Islet precursor cell (in vitro differentiated cells): Measurements from ENCODE around the gene HIVEP1.
"Not testable (repeated sequence)": the region's sequence is repeated elsewhere in the genome, so short reads cannot be mapped to it uniquely, and the experiment has no call there.

Source experiments
- DNase-seq: peaks from one replicate; pipeline ENCODE4 v3.0.0-alpha.2; 2018

Gene HIVEP1

DNA sequence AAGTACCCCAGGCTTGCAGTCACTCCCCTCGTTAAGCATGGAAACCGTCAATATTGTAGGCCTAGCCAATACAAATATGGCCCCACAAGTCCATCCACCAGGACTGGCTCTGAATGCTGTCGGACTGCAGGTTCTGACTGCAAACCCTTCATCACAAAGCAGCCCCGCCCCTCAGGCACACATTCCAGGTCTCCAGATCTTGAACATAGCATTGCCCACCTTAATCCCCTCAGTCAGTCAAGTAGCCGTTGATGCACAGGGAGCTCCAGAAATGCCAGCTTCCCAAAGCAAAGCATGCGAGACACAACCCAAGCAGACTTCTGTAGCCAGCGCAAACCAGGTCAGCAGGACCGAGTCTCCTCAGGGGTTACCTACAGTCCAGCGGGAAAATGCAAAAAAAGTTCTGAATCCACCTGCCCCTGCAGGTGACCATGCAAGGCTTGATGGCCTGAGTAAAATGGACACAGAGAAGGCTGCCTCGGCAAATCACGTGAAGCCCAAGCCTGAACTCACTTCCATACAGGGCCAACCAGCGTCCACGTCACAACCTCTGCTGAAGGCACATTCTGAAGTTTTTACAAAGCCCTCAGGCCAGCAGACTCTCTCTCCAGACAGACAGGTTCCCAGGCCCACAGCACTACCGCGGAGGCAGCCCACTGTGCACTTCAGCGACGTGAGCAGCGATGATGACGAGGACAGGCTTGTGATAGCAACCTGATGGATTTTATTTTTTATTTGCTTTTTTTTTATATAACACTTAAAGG is 151.8 kb downstream of the HIVEP1 start:
- DNase-seq = peak; percentile 70

DNA sequence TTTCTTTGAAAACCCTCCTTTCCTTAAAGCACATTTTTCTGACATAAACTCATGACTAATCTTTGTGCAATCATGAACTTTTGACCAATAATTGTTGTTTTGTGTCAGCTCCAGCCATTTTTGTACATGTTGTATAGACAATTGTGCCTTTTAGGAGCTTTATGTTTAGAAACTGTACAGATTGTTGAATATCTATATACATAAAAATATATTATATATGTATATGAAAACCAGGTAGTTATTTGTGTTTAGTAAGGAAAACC is 152.3 kb downstream of the HIVEP1 start:
- no peak for DNase-seq

DNA sequence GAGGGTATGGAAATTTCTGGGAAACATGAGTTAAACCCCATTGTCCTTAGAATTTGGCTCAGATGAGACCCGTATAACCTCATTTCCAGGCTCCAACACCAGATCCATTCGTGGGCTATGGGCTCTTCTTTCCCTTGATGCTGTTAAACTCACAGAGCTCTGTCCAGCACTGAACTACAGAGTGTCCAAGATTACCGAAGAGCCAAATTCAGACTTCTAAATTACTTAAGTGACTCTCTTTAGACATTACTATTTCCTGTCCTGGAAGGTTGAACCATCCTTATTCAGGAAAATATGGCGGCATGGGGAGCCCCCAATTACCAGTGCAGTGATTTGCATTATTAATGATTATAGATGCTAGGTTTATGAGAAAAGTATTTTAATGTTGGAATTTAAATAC is 153.2 kb downstream of the HIVEP1 start:
- DNase-seq = no peak

DNA sequence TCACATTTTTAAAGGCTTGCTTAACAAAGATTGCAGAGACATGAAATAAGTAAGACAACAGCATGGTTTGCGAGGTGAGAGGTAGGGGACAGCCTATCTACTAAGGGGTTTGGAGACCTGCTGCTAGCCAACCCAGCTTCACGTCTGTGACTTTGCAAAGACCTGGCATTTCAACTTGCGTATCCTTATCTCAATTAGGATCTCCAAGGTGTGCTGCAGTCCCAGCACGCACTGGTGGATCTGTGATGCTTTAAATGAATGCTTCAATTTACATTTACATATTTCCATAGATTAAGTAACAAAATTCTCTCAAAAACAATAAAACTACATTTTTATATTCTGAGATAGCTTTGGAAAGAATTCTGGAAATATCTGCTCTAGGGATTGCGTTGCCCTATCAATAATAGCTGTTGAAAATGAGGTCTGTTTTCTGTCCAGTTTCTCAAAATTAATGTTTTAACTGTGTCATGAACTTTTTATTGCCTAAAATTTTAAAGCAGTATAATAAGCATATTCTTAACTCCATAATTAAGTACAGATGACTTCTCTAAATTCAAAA is 153.7 kb downstream of the HIVEP1 start:
- no peak for DNase-seq

DNA sequence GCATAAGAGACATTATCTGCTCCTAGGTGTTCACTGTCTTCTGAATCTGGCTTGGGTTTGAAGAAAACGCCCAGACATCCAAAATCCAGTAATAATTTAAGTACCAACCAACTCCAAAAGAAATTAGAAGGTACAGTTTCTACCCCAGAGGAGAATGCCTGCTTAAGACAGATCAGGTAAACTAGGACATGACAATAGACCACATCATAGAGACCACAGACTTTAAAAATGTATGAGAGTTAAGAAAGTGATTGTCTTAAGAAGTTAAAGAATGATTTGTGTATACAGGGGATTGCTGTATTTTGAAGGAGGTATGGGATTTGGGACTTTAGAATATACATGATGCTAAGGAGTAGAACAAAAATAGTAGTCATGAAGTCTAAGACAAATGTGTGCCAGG is 157.3 kb downstream of the HIVEP1 start:
- DNase-seq = no peak

DNA sequence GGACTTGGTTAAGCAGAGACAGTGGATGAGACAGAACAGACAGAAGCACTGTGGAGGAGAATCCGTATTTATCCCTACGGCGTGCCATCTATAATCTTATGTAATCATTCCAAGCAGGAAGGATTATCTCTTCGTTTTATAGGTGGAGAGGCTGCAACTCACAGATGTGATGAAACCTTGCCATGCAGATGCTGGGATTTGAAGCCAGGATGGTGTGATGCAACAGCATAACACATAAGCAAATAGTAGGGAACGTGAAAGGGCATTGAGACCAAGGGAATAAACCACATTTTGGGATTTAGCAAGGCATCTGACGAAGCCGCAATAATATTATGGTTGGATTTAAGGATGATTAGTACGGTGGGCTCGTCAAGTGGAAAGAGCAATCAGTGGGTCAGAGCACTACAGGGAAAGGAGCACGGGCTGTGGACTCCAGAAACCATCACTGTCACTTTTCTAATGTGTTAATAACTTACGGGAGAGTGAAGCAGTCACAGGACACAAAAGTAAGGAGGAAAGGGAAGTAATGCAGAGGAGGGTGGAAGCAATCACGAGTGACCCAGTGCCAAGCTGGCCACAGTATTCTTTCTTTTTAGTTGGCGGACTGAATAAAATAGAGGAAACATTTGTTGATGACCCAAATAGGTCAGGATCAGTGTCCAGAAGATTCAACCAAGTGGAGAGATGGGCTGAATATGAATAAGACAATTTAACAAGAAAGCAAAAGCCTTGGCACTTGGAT is 158.4 kb downstream of the HIVEP1 start:
- DNase-seq = no peak

DNA sequence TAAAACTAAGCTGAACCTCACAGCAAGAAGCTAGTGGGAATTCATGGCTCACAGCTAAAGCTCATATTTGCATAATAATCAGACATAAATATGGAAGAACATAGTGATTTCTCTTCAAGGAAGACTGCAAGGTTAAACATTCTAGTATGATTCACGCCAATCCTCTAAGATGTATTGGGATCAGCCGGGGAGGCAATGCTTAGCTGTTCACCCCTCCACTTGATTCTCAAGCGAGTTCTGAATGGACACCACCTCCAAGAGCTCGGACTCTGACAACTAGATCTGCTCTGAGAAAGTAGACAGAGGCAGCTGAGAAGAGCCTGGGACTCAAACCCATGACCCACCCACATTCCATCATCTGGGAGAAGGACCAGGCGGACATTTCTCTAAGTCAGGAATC is 159.6 kb downstream of the HIVEP1 start:
- DNase-seq = no peak

DNA sequence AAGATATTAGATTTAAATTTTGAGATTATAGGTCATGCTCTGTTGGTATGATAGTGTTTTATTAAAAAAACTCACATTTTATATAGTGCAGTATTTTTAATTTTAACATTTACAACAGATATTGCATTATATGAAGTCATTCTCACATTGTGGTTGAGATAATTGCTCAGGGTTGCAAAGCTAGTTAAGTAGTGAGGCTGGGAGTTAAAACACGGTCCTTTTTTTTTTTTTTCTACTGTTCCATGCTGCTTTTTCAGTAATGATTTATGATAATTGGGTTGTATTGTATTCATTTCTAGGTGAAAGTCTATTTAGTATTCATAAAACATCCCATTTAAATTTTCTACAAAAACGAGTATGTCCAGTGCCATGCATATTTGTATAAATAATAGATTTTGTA is 160.5 kb downstream of the HIVEP1 start:
- no peak for DNase-seq

DNA sequence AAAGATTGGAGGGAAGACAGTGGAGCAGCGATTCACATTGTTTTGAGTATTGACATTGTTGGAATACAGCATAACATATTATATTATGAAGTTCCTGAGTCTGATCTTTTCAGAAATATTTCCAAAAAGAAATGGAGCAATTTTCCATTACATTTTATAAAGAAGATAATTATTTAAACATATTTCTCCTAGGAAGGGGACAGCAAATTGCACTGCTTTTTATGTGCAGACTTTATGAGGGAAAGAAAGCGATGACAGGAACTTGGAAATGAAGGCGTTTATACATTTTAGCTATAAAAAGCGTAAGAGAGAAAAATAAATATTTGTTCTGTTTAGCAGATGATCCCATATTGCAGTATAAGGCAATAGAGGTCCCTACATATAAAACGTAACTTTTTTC is 161.1 kb downstream of the HIVEP1 start:
- no peak for DNase-seq

DNA sequence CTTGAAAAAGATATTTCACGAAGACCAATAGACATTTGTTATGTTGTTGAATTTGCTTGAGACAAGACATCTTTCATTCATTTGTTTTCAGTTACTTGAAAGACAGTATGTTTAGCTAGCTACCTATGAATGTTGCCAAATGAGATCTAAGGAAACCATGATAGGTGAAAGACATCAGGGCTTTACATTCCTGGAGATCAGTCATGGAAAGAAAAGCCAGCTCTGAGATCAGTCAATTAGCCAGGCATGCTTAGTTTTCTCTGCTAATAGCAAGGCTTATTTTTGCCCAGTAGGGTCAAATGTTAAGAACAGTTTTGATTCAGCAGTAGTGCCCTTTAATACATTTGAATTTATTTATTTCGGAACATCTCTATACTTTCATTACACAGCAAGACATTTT is 161.5 kb downstream of the HIVEP1 start:
- DNase-seq = no peak

DNA sequence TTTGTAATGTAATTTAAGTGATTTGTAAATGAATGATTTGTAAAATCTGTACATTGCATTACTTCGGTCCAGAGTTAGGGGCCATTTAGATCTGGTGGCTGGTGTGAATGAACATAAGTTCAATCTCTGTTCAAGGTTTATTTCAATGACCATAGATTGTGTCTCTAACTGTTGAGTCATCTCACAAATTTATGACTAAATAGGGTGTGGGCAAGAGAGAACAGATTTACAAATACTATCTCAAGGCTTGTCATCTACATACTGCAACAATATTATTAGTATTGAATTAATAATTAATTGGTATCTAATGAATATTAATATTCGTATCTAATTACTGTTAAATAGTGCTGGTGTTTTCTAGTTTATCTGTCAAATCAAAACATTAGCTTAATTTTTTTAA is 162.8 kb downstream of the HIVEP1 start:
- DNase-seq = no peak

DNA sequence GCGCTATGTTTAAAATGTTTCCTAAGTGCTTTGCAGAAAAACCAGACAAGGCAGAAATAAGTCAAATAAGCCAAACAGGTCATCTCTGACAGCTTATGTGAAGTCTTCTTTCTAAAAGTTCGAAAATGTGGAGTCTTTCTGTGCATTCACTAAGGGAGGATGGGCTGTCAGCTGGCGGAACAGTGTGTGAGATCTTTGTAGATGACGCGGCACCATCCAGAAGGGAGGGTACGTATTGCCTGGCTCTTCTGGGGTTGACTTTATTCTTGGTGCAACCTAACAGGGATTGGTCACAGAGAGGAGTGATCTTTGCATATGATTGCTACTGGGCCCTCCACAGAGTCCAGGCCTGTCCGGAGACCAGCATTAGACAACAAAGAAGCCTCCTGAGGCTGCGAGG is 163.5 kb downstream of the HIVEP1 start:
- DNase-seq = no peak

DNA sequence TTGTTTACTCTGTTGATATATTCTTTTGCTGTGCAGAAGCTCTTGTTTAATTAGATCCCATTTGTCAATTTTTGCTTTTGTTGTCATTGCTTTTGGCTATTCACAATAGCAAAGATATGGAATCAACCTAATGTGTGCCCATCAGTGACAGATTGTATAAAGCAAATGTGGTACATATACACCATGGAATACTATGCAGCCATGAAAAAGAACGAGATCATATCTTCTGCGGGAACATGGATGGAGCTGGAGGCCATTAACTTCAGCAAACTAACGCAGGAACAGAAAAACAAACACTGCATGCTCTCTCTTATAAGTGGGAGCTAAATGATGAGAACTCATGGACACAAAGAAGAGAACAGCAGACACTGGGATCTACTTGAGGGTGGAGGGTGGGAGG is 164.7 kb downstream of the HIVEP1 start:
- DNase-seq = not testable (repeated sequence)

DNA sequence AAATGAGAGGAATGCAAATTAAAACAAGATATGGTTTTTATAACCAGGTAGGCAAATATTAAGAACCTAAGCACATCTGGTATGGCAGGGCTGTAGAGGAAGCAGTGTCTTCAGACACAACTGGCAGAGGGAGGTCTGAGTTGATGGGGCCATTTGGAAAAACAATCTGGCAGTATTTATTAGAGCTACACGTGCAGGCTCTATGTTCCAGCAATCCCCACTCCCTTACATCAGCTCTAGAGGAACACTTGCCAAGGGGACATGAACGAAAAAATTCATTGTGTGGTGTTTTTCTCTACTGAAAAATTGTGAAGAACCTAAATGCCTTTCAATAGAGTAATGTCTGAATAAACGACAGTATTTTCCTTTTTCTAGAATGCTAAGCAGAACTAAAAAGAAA is 166.4 kb downstream of the HIVEP1 start:
- no peak for DNase-seq

DNA sequence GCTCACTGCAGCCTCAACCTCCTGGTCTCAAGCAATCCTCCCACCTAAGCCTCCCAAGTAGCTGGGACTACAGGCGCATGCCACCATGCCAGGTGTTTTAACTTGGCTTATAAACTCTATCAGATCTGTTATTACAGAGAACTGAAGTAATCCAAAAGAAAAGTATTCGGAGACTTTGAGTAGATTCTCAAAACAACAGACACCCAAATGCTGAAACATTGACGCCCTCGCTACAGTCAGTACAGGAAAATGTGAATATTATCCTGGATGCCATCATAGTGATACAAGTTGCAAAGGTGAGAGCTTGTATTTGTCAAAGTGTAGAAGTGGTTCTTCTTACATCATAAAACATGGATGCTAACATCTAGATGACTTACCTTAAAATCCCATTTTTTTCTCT is 169.4 kb downstream of the HIVEP1 start:
- no peak for DNase-seq

DNA sequence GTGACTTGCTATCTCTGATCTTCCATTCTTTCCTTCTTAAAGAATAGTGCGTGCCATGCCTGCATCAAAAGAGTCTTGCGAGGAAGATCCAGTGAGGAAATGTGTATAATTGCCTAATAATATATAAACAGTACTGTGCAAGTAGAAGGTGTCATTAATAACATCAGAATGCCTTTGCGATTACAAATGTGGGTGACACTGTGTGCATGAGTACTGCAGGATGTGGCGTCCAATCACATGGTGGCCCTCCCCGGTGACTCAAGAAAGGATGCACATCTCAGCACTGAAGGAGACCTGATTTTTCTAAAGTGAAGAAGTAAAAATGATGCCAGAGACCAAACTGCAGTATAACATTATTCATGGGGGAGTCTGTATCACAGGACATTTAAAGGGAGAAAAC is 170.6 kb downstream of the HIVEP1 start:
- DNase-seq = no peak

DNA sequence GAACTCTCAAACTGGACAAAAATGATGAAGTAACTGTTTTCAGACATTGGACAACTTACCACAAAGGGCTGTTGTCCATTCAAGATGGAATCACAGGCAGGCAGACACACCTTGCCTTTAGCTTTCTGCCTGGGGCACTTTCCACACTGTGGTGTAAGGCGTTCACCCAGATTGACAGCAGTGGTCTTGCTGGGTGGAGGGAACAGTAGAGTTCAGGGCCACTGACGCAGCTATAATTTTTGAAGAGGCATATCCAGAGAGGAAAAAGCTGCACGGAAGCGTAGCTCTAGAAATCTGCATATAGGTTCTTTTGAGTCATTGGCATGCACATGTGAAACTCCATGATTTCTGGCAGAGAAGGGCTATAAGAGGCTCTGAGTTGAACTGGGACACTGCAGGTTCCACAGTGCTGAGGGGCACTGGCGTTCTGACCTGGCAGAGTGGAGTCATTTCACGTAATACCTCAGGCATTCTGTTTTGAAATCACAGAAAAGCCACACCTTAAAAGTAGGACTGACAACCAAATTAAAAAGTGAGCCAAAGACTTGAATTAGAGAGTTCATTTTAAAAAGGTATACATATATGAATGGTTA is 173.1 kb downstream of the HIVEP1 start:
- DNase-seq = peak; percentile 72

DNA sequence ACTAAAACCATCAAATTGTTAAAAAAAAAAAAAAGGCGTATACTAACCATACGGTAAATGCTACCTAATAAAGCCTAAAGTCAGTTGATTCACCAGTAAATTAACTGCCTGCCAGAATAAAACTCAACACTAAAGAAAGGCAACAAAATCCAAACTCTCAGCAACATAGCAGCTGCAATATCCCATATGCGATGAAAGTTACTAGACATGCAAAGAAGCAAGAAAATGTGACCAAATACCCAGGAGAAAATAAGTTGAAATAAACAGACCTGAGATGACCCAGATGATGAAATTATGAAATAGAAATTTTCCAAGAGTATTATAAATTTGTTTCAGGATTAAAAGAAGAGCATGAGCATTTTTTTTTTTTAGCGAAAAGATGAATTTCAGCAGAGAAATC is 174.4 kb downstream of the HIVEP1 start:
- no peak for DNase-seq

DNA sequence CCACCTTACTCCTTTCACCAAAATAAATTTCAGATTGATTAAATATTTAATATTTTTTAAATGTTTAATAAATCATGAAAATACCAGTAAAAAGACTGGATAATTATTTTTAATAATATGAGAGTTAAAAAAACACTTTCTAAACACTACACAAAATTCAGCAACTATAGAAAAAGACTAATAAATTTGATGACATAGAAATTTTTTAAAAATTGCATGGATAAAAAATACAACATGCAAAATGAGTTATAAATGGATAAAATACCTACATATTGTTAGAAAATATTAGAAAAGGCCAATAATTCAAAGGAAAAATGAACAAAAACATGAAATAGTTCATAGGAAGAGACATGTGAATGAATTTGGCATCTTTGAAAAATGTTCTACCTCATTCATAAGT is 177.0 kb downstream of the HIVEP1 start:
- DNase-seq = no peak

DNA sequence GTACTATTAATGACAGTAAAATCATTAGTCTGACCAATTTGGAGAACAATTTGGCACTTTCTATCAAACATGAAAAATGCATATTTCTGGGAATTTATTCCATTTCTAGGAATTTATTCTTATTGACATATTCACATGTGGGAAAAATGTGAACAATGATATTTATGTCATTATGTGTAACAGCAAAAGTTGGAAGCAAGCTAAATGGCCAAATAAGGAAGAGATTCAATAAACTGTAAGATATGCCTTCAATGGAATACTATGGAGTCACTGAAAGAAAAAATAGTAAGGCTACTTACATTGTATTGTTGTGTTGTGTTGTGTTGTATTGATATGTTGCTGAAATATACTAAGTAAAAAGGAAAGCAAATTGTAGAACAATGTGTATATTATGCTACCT is 177.5 kb downstream of the HIVEP1 start:
- no peak for DNase-seq

DNA sequence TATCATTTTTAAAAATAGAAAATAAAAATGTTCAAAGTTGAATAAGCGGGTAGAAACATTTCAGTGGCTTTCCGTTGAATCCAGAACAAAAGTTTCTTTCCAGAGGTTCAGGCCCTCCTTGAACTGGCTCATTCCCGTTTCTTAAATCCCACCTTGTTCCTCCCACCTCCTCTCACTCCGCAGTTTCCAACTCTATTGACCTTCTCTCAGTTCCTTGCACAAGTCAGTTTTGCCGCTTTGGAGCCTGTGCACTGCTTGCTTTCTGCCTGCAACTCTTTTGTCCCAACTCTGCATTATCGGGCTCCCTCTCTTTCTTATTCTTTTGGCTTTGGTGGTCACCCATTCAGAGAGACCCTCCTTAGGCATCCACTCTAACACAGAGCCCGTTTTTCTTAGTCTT is 178.1 kb downstream of the HIVEP1 start:
- no peak for DNase-seq

DNA sequence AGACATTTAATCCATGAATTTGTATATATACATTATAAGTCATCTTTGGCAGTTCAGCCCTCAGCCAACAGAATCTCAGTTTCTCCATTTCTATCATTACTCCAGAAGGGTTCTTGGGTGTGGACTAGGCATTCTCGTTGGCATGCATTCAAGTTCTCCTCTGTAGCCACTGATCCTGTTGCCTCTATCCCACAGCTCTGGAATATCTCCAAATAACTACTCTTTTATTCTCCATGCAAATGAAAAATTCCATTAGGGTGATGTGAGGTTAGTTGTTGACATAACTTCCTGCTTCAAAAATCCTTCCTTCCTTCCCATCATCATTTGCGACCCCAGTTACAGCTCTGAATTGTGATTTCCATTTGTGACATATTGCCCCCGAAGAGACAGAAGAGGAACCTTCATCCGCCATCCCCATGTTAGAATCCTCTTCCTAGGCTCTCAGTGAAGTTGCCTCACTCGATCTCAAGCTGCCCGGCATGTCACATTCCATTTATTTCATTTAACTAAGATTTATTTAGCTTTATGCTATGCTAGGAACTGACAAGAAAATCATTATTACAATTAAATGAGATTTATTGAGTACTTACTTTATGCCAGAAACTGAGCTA is 184.3 kb downstream of the HIVEP1 start:
- no peak for DNase-seq

DNA sequence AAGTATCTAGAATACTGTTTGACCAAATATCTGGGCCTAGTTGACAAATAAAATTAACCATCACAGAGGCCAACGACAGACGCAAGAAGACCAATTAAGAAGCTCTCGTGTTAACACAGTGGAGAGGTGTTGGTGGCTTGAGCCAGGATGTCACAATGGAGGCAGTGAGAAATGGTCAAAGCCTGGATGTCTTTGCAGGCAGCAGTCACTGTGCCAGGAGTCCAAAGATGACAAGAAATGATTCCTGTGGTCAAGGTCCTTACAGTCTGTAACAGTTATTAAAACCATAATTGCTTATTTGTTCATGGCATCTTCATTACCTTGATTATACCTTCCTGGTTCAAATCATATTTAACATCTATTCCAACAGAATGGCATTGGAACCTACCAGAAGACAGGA is 186.7 kb downstream of the HIVEP1 start:
- DNase-seq = no peak

DNA sequence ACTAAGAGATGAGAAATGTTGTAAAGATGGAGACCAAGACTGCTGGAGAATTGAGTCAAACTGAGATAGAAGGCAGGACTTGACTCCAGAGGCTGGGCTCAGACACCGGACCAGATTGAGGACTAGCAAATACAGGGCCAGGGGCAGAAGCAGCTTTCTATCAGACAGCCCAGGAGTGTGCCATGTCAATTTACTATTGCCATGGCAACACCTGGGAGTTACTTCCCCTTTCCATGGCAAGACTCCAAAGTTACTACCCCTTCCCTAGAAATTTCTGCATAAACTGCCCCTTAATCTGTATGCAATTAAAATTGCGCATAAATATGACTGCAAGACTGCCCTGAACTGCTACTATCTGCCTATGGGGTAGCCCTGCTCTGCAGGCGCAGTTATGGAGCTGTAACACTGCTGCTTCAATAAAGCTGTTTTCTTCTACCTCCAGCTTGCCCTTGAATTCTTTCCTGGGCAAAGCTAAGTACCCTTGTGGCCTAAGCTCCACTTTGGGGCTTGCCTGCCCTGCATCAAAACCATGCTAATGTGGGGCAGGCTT is 188.0 kb downstream of the HIVEP1 start:
- no peak for DNase-seq
